ENCODE results near the gene CMC4.

- TF ChIP-seq, protein P1, sequence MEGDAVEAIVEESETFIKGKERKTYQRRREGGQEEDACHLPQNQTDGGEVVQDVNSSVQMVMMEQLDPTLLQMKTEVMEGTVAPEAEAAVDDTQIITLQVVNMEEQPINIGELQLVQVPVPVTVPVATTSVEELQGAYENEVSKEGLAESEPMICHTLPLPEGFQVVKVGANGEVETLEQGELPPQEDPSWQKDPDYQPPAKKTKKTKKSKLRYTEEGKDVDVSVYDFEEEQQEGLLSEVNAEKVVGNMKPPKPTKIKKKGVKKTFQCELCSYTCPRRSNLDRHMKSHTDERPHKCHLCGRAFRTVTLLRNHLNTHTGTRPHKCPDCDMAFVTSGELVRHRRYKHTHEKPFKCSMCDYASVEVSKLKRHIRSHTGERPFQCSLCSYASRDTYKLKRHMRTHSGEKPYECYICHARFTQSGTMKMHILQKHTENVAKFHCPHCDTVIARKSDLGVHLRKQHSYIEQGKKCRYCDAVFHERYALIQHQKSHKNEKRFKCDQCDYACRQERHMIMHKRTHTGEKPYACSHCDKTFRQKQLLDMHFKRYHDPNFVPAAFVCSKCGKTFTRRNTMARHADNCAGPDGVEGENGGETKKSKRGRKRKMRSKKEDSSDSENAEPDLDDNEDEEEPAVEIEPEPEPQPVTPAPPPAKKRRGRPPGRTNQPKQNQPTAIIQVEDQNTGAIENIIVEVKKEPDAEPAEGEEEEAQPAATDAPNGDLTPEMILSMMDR (IDR thresholded peaks at IDR 0.05) = no peak
- TF ChIP-seq POLR2AphosphoS5 (IDR thresholded peaks at IDR 0.05) (no peak), POLR2A (IDR thresholded peaks at IDR 0.05; ENCODE audit: low read depth) (no peak)
These were observed 35.2 kb downstream of the CMC4 start for GRCh38 chrX:155035688-155036087.

Measured in esophagus muscularis mucosa (tissue), 3 donors.